Stimulated activated CD4-positive, alpha-beta T cell treated with anti-CD3 and anti-CD28 coated beads, Interleukin-12 subunit alpha, Interleukin-12 subunit beta, amount 100 ng/mL, for 48 hours (primary cell): Measurements from ENCODE around the gene ANKRD36.
"Not testable (repeated sequence)": the region's sequence is repeated elsewhere in the genome, so short reads cannot be mapped to it uniquely, and the experiment has no call there.

Experiments used
- DNase-seq, 3 donors: peaks; one replicate each; pipeline ENCODE4 v3.0.0-alpha.2; 2020; ENCODE audit warnings: low read depth in 2 of 3, low spot score in 1 of 3

Gene ANKRD36

GRCh38 chr2:97113050-97113881 lies at the start of gene ANKRD36:
TSS of gene ANKRD36 (plus strand) at chr2:97113153. CDS start at chr2:97113740, 587 bp downstream.
- peak; percentile 74 to 81 (median 79) for DNase-seq

GRCh38 chr2:97066030-97066429 lies 46.9 kb upstream of the ANKRD36 start:
- DNase-seq = not testable (repeated sequence)

- no peak for DNase-seq
These were observed 45.5 kb upstream of the ANKRD36 start for GRCh38 chr2:97067279-97068004.

GRCh38 chr2:97068074-97068473 lies 44.9 kb upstream of the ANKRD36 start:
- DNase-seq = no peak

- not testable (repeated sequence) for DNase-seq
These were observed 44.2 kb upstream of the ANKRD36 start for GRCh38 chr2:97068722-97069121.

GRCh38 chr2:97070915-97071314 lies 42.0 kb upstream of the ANKRD36 start:
- not testable (repeated sequence) for DNase-seq

- DNase-seq = not testable (repeated sequence)
These were observed 35.7 kb upstream of the ANKRD36 start for GRCh38 chr2:97077213-97077612.

GRCh38 chr2:97080855-97081254 lies 32.1 kb upstream of the ANKRD36 start:
- not testable (repeated sequence) for DNase-seq

- not testable (repeated sequence) for DNase-seq
These were observed 30.7 kb upstream of the ANKRD36 start for GRCh38 chr2:97082206-97082605.

- not testable (repeated sequence) for DNase-seq
These were observed 29.4 kb upstream of the ANKRD36 start for GRCh38 chr2:97083516-97083915.

GRCh38 chr2:97085093-97085492 lies 27.9 kb upstream of the ANKRD36 start:
- not testable (repeated sequence) for DNase-seq

- not testable (repeated sequence) for DNase-seq
These were observed 24.2 kb upstream of the ANKRD36 start for GRCh38 chr2:97088706-97089105.

- not testable (repeated sequence) for DNase-seq
These were observed 20.0 kb upstream of the ANKRD36 start for GRCh38 chr2:97092946-97093345.

- DNase-seq = not testable (repeated sequence)
These were observed 18.8 kb upstream of the ANKRD36 start for GRCh38 chr2:97093983-97094771.

- DNase-seq = peak; percentile 71 to 80 (median 74)
These were observed 18.0 kb upstream of the ANKRD36 start, which contains the start of gene FAHD2B for GRCh38 chr2:97094772-97095611. TSS of gene FAHD2B (minus strand) at chr2:97094882. CDS start at chr2:97091706, 3,176 bp downstream.

- DNase-seq = no peak
These were observed 17.3 kb upstream of the ANKRD36 start for GRCh38 chr2:97095661-97096060.

GRCh38 chr2:97098786-97099372 lies 14.1 kb upstream of the ANKRD36 start:
- not testable (repeated sequence) for DNase-seq

GRCh38 chr2:97106878-97107277 lies 6.1 kb upstream of the ANKRD36 start:
- DNase-seq = not testable (repeated sequence)

- not testable (repeated sequence) for DNase-seq
These were observed 1.7 kb upstream of the ANKRD36 start for GRCh38 chr2:97111246-97111645.
